IMR-90 (cell line): ENCODE results near the gene TRMT2A. TPM values are rescaled to one million over a fixed set of nuclear protein-coding genes. Genes with fewer than 3 reads are reported as not detected.

Experiments used
- ATAC-seq: fragments of 200-7000 bp; cut with Tn5 transposase; 2 replicates; pipeline ENCODE4 v1.9.1; 2020; ENCODE audit warnings: low read depth, mild to moderate bottlenecking, moderate library complexity
- BruUV-seq: library from RNA; stranded (reverse); fragments of 400-500 nt; replicated peaks from 2 replicates; lab custom pipeline; 2021; lab: Mats Ljungman, UMichigan
- CTCF ChIA-PET: fragments of 300-600 bp; formaldehyde crosslinking; extraction: SDS; loops from one replicate; lab custom pipeline; 2021; ENCODE audit warnings: antibody characterized with exemption; lab: Yijun Ruan, JAX
- POLR2A ChIA-PET: fragments of 300-600 bp; sonication (Branson Sonifier 250); formaldehyde crosslinking; loops from one replicate; lab custom pipeline; 2022; ENCODE audit warnings: antibody characterized with exemption; ENCODE audit not compliant: unreplicated experiment; lab: Charles Lee
- DNase-seq: peaks from one replicate; pipeline ENCODE4 v3.0.0; 2013
- H2AFZ ChIP-seq: replicated peaks from 2 replicates; pipeline ENCODE3; 2013; ENCODE audit warnings: low read length, mild to moderate bottlenecking; ENCODE audit not compliant: poor library complexity
- H2AK5ac ChIP-seq: 2 replicates; pipeline ENCODE4 v1.6.1; 2013; ENCODE audit warnings: low read depth, low read length, inconsistent platforms
- H2AK9ac ChIP-seq: replicated peaks from 2 replicates; pipeline ENCODE3; 2013; ENCODE audit warnings: mild to moderate bottlenecking, low read depth, low read length, moderate library complexity; ENCODE audit not compliant: poor library complexity
- H2BK120ac ChIP-seq: 2 replicates; pipeline ENCODE4 v1.6.1; 2013; ENCODE audit warnings: low read depth, low read length, inconsistent platforms
- H2BK15ac ChIP-seq: 3 replicates; pipeline ENCODE4 v1.6.1; 2013; ENCODE audit warnings: low read depth, low read length, inconsistent platforms
- H2BK20ac ChIP-seq: 2 replicates; pipeline ENCODE4 v1.6.1; 2013; ENCODE audit warnings: low read depth, mild to moderate bottlenecking, inconsistent platforms, low read length, moderate library complexity
- H2BK5ac ChIP-seq: 2 replicates; pipeline ENCODE4 v1.6.1; 2013; ENCODE audit warnings: mild to moderate bottlenecking, low read depth, low read length, inconsistent platforms; ENCODE audit not compliant: poor library complexity, severe bottlenecking
- H3K14ac ChIP-seq: replicated peaks from 2 replicates; pipeline ENCODE4 v1.6.1; 2013; ENCODE audit warnings: low read depth, low read length, inconsistent platforms
- H3K18ac ChIP-seq: 2 replicates; pipeline ENCODE4 v1.6.1; 2013; ENCODE audit warnings: low read depth, low read length, control low read depth
- H3K23ac ChIP-seq: 2 replicates; pipeline ENCODE4 v1.6.1; 2013; ENCODE audit warnings: low read depth, low read length, inconsistent platforms
- H3K27ac ChIP-seq: 2 replicates; pipeline ENCODE4 v1.5.1; 2013; ENCODE audit warnings: mild to moderate bottlenecking, control low read depth, low read length; ENCODE audit not compliant: insufficient read depth
- H3K27me3 ChIP-seq: 2 replicates; pipeline ENCODE4 v1.6.1; 2013; ENCODE audit warnings: low read length; ENCODE audit not compliant: control insufficient read depth, insufficient read depth
- H3K36me3 ChIP-seq: 2 replicates; pipeline ENCODE4 v1.6.1; 2013; ENCODE audit warnings: low read length, mixed read lengths; ENCODE audit not compliant: control insufficient read depth, insufficient read depth
- H3K4ac ChIP-seq: 2 replicates; pipeline ENCODE4 v1.6.1; 2013; ENCODE audit warnings: low read depth, low read length, inconsistent platforms
- H3K4me1 ChIP-seq: 2 replicates; pipeline ENCODE4 v1.6.1; 2013; ENCODE audit warnings: low read length, mixed read lengths; ENCODE audit not compliant: control insufficient read depth, insufficient read depth
- H3K4me2 ChIP-seq: 2 replicates; pipeline ENCODE4 v1.6.1; 2013; ENCODE audit warnings: low read depth, mild to moderate bottlenecking, control low read depth, low read length, moderate library complexity
- H3K4me3 ChIP-seq: 2 replicates; pipeline ENCODE4 v1.5.1; 2013; ENCODE audit warnings: low read depth, mild to moderate bottlenecking, control low read depth, low read length, moderate library complexity; ENCODE audit not compliant: insufficient read depth
- H3K56ac ChIP-seq: 2 replicates; pipeline ENCODE4 v1.6.1; 2013; ENCODE audit warnings: low read length, inconsistent platforms; ENCODE audit not compliant: insufficient read depth; ENCODE audit errors: extremely low read depth
- H3K79me1 ChIP-seq, 2 experiments: 2 replicates each; pipeline ENCODE4 v1.6.1; 2013; ENCODE audit warnings: low read length in 2 of 2, inconsistent platforms in 1 of 2, low read depth in 1 of 2
- H3K9ac ChIP-seq: 2 replicates; pipeline ENCODE4 v1.6.1; 2013; ENCODE audit warnings: low read depth, low read length, control low read depth
- H3K9me1 ChIP-seq: 2 replicates; pipeline ENCODE4 v1.6.1; 2013; ENCODE audit warnings: low read length, inconsistent platforms; ENCODE audit not compliant: insufficient read depth
- H3K9me3 ChIP-seq: 2 replicates; pipeline ENCODE4 v1.6.1; 2013; ENCODE audit warnings: low read length; ENCODE audit not compliant: control insufficient read depth, insufficient read depth
- H4K20me1 ChIP-seq: 2 replicates; pipeline ENCODE4 v1.6.1; 2013; ENCODE audit warnings: low read length, inconsistent platforms; ENCODE audit not compliant: insufficient read depth
- H4K5ac ChIP-seq: 2 replicates; pipeline ENCODE4 v1.6.1; 2013; ENCODE audit warnings: mild to moderate bottlenecking, low read depth, low read length, control low read depth
- H4K8ac ChIP-seq, 2 experiments: 2 replicates each; pipeline ENCODE4 v1.6.1; 2013; ENCODE audit warnings: low read depth in 2 of 2, low read length in 2 of 2, control low read depth in 1 of 2, inconsistent platforms in 1 of 2
- H4K91ac ChIP-seq: 2 replicates; pipeline ENCODE4 v1.6.1; 2013; ENCODE audit warnings: low read depth, low read length, inconsistent platforms; ENCODE audit not compliant: insufficient read depth
- BHLHE40 ChIP-seq: fragments of 150-350 bp; IDR thresholded peaks from 2 replicates; pipeline ENCODE4 v1.6.1; 2016; ENCODE audit warnings: mild to moderate bottlenecking, low read depth, low read length
- CEBPB ChIP-seq: IDR thresholded peaks from 2 replicates; pipeline ENCODE4 v1.6.1; 2012; ENCODE audit warnings: low read depth, low read length, improper control_type of control experiment
- CHD1 ChIP-seq: IDR thresholded peaks from 2 replicates; pipeline ENCODE4 v1.6.1; 2012; ENCODE audit warnings: low read depth, low read length, improper control_type of control experiment
- FOS ChIP-seq: fragments of 150-350 bp; IDR thresholded peaks from 2 replicates; pipeline ENCODE4 v1.6.1; 2016; ENCODE audit warnings: low read depth, low read length
- MAFK ChIP-seq: IDR thresholded peaks from 2 replicates; pipeline ENCODE4 v1.6.1; 2012; ENCODE audit warnings: low read depth, low read length, improper control_type of control experiment
- MAZ ChIP-seq: IDR thresholded peaks from 2 replicates; pipeline ENCODE4 v1.6.1; 2012; ENCODE audit warnings: low read depth, mild to moderate bottlenecking, low read length, improper control_type of control experiment, moderate library complexity, borderline replicate concordance
- NFE2L2 ChIP-seq: fragments of 150-350 bp; IDR thresholded peaks from 2 replicates; pipeline ENCODE4 v1.6.1; 2016; ENCODE audit warnings: low read depth, mild to moderate bottlenecking, low read length
- POLR2A ChIP-seq: IDR thresholded peaks from 2 replicates; pipeline ENCODE4 v1.6.1; 2012; ENCODE audit warnings: mild to moderate bottlenecking, low read depth, low read length
- RAD21 ChIP-seq: IDR thresholded peaks from 2 replicates; pipeline ENCODE4 v1.6.1; 2012; ENCODE audit warnings: low read length, improper control_type of control experiment
- RCOR1 ChIP-seq: IDR thresholded peaks from 2 replicates; pipeline ENCODE4 v1.6.1; 2012; ENCODE audit warnings: mild to moderate bottlenecking, low read length, improper control_type of control experiment; ENCODE audit not compliant: insufficient replicate concordance
- RFX5 ChIP-seq: IDR thresholded peaks from 2 replicates; pipeline ENCODE4 v1.8.0; 2012; ENCODE audit warnings: low read depth, mild to moderate bottlenecking, low read length, moderate library complexity
- SMC3 ChIP-seq: fragments of 150-350 bp; IDR thresholded peaks from 2 replicates; pipeline ENCODE4 v1.6.1; 2016; ENCODE audit warnings: low read depth, mild to moderate bottlenecking, antibody characterized with exemption, low read length, moderate library complexity
- WGBS, 2 experiments: methylation state at CpG; one replicate each; pipeline versions ENCODE4 v1.1.5 to v1.1.7; 2013; ENCODE audit warnings: missing lambda C conversion rate in 2 of 2; ENCODE audit not compliant: insufficient read length in 1 of 2; ENCODE audit errors: extremely low coverage in 2 of 2; 5-methylcytosine and 5-hydroxymethylcytosine counted together
- dilution Hi-C: fragments of 300-500 bp; cut with HindIII; formaldehyde crosslinking; loops from one replicate; pipeline ENCODE4 v1.14.3; 2018; ENCODE audit warnings: low sequenced_read_pairs; ENCODE audit not compliant: unreplicated experiment
- in situ Hi-C: fragments of 300-500 bp; cut with MboI; formaldehyde crosslinking; loops from 3 replicates; pipeline ENCODE4 v1.14.3; 2019; ENCODE audit warnings: low sequenced_read_pairs, inconsistent platforms, mixed read lengths
- intact Hi-C: fragments of 100-400 bp; cut with micrococcal nuclease; formaldehyde crosslinking; loops from 2 replicates; pipeline ENCODE4 v1.10.0; 2022
- polyA plus RNA-seq, 3 experiments: library from polyadenylated mRNA; depleted of rRNA; stranded (reverse); fragments of >200 nt; gene quantifications; 2 replicates each; pipeline ENCODE4 v1.2.3, GENCODE V29; 2012; ENCODE audit warnings: low replicate concordance in 1 of 3
- total RNA-seq: library from RNA; depleted of rRNA; stranded (reverse); fragments of >200 nt; gene quantifications from 2 replicates; pipeline ENCODE4 v1.2.3, GENCODE V29; 2012
- TF ChIP-seq, protein P1 (sequence below): fragments of 150-350 bp; IDR thresholded peaks from 2 replicates; pipeline ENCODE4 v1.6.1; 2017; ENCODE audit warnings: mild to moderate bottlenecking, antibody characterized with exemption, low read length, low read depth
- TF ChIP-seq, protein P2 (sequence below): conservative IDR thresholded peaks from 2 replicates; pipeline ENCODE4 v1.5.1; 2012; ENCODE audit warnings: mild to moderate bottlenecking, low read depth, low read length, improper control_type of control experiment
- TF ChIP-seq, protein P3 (sequence below): fragments of 150-350 bp; IDR thresholded peaks from 2 replicates; pipeline ENCODE4 v1.6.1; 2016; ENCODE audit warnings: low read depth, mild to moderate bottlenecking, low read length, moderate library complexity, borderline replicate concordance

TRMT2A gene
- total and polyA plus RNA-seq, 2 of the 4 experiments (the other 2 are of a cell fraction) = 22.0 to 39.1 TPM

GRCh38 chr22:20096574-20097420 lies 20.2 kb downstream of the TRMT2A start:
- H3K9me3 ChIP-seq = no peaks in the 10 kb centered on the region
- no peak overlapping the region for H3K14ac ChIP-seq
- no peak overlapping the region for H4K8ac ChIP-seq
- H2AFZ ChIP-seq = no peak overlapping the region
- no peaks in the 10 kb centered on the region for H3K4me1 ChIP-seq
- H3K9ac ChIP-seq = no peak overlapping the region
- dilution Hi-C loops (no loop called here), intact Hi-C loops (no loop called here), in situ Hi-C loops (no loop called here)
- H3K18ac ChIP-seq = no peak overlapping the region
- ATAC-seq (no peak), DNase-seq (no peak)
- no CpG with 5 or more reads among the region's 2 CpGs for WGBS, 2 experiments
- no peak overlapping the region for H2AK9ac ChIP-seq
- H3K4me3 ChIP-seq = no peak overlapping the region
- no peak overlapping the region for H2AK5ac ChIP-seq
- no peaks in the 10 kb centered on the region for H3K27me3 ChIP-seq
- ChIA-PET CTCF (no interaction called here), POLR2A (no interaction called here)
- BruUV-seq = no TSS peak
- no peak overlapping the region for H4K5ac ChIP-seq
- peaks cover 31 to 73% of the 10 kb centered on the region in 2 experiments for H3K79me1 ChIP-seq
- no peak overlapping the region for H3K56ac ChIP-seq
- H3K4ac ChIP-seq = no peak overlapping the region
- no peak overlapping the region for H4K91ac ChIP-seq
- H4K20me1 ChIP-seq = peaks cover 13% of the 10 kb centered on the region
- no peak overlapping the region for H3K23ac ChIP-seq
- peaks cover 68% of the 10 kb centered on the region for H3K36me3 ChIP-seq
- no peak overlapping the region for H2BK20ac ChIP-seq
- H3K4me2 ChIP-seq = no peak overlapping the region
- H3K27ac ChIP-seq = no peak overlapping the region
- H2BK5ac ChIP-seq = no peak overlapping the region
- no peak overlapping the region for H2BK120ac ChIP-seq
- no peaks in the 10 kb centered on the region for H3K9me1 ChIP-seq
- no peak overlapping the region for H2BK15ac ChIP-seq
- TF ChIP-seq SMC3 = no peak
- TF ChIP-seq RAD21 = no peak
- no peak for TF ChIP-seq RCOR1
- no peak for TF ChIP-seq POLR2A
- TF ChIP-seq FOS = no peak
- TF ChIP-seq, protein P1, sequence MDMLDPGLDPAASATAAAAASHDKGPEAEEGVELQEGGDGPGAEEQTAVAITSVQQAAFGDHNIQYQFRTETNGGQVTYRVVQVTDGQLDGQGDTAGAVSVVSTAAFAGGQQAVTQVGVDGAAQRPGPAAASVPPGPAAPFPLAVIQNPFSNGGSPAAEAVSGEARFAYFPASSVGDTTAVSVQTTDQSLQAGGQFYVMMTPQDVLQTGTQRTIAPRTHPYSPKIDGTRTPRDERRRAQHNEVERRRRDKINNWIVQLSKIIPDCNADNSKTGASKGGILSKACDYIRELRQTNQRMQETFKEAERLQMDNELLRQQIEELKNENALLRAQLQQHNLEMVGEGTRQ = no peak
- TF ChIP-seq RFX5 = no peak
- no peak for TF ChIP-seq CEBPB
- TF ChIP-seq BHLHE40 = no peak
- TF ChIP-seq NFE2L2 = no peak
- TF ChIP-seq, protein P2, sequence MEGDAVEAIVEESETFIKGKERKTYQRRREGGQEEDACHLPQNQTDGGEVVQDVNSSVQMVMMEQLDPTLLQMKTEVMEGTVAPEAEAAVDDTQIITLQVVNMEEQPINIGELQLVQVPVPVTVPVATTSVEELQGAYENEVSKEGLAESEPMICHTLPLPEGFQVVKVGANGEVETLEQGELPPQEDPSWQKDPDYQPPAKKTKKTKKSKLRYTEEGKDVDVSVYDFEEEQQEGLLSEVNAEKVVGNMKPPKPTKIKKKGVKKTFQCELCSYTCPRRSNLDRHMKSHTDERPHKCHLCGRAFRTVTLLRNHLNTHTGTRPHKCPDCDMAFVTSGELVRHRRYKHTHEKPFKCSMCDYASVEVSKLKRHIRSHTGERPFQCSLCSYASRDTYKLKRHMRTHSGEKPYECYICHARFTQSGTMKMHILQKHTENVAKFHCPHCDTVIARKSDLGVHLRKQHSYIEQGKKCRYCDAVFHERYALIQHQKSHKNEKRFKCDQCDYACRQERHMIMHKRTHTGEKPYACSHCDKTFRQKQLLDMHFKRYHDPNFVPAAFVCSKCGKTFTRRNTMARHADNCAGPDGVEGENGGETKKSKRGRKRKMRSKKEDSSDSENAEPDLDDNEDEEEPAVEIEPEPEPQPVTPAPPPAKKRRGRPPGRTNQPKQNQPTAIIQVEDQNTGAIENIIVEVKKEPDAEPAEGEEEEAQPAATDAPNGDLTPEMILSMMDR = no peak
- TF ChIP-seq, protein P3, sequence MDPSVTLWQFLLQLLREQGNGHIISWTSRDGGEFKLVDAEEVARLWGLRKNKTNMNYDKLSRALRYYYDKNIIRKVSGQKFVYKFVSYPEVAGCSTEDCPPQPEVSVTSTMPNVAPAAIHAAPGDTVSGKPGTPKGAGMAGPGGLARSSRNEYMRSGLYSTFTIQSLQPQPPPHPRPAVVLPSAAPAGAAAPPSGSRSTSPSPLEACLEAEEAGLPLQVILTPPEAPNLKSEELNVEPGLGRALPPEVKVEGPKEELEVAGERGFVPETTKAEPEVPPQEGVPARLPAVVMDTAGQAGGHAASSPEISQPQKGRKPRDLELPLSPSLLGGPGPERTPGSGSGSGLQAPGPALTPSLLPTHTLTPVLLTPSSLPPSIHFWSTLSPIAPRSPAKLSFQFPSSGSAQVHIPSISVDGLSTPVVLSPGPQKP = no peak
- no peak for TF ChIP-seq MAZ
- no peak for TF ChIP-seq MAFK
- no peak for TF ChIP-seq CHD1
